Tibial nerve (tissue), 3 donors: ENCODE data around the gene VMAC.

Experiments used
- POLR2A ChIP-seq, 2 donors: fragments of 450-650 bp; IDR thresholded peaks; one replicate each; pipeline ENCODE4 v1.6.1; 2017; ENCODE audit warnings: antibody characterized with exemption in 2 of 2, mild to moderate bottlenecking in 2 of 2, moderate library complexity in 2 of 2
- TF ChIP-seq, protein P1 (sequence below), 5 experiments: fragments of 200-600 bp in 3 of 5; fragments of 450-650 bp in 2 of 5; sonication (generic) in 3 of 5; IDR thresholded peaks; one replicate each; pipeline ENCODE4 v1.5.1; 2016 to 2019; ENCODE audit warnings: antibody characterized with exemption in 5 of 5, mild to moderate bottlenecking in 3 of 5, moderate library complexity in 2 of 5

DNA sequence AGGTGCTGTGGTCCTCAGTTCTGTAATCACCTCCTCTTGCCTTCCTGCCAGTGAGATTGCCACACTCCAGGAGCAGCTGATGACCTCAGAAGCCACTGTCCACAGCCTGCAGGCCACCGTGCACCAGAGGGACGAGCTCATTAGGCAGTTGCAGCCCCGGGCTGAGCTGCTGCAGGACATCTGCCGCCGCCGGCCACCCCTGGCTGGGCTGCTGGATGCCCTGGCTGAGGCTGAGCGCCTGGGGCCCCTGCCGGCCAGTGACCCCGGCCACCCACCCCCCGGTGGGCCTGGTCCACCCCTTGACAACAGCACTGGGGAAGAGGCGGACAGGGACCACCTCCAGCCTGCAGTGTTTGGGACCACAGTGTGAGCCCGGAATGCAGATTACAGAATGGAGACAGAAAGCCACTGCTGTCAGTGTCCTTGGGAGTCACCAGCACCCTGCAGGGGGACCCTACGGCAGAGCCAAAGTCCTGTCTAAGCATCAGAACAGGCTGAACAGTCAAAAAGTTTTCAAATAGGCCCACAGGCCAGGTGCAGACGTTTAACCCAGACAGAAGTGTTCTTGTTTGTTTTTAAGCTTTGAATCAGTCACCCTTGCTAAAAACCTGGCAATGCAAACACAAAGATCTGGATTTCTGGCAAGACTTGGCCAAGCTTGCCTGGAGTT lies 4.2 kb downstream of the VMAC start:
- TF ChIP-seq, protein P1, sequence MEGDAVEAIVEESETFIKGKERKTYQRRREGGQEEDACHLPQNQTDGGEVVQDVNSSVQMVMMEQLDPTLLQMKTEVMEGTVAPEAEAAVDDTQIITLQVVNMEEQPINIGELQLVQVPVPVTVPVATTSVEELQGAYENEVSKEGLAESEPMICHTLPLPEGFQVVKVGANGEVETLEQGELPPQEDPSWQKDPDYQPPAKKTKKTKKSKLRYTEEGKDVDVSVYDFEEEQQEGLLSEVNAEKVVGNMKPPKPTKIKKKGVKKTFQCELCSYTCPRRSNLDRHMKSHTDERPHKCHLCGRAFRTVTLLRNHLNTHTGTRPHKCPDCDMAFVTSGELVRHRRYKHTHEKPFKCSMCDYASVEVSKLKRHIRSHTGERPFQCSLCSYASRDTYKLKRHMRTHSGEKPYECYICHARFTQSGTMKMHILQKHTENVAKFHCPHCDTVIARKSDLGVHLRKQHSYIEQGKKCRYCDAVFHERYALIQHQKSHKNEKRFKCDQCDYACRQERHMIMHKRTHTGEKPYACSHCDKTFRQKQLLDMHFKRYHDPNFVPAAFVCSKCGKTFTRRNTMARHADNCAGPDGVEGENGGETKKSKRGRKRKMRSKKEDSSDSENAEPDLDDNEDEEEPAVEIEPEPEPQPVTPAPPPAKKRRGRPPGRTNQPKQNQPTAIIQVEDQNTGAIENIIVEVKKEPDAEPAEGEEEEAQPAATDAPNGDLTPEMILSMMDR (IDR thresholded peaks at IDR 0.05), result no peak
- TF ChIP-seq POLR2A (IDR thresholded peaks at IDR 0.05), result no peak
